KMS-11 (cell line): ENCODE results near the gene ABAT.

ENCODE experiments used
- H2AFZ ChIP-seq: fragments of 200-600 bp; sonication (generic); 2 replicates; pipeline ENCODE4 v1.6.1; 2016; ENCODE audit warnings: antibody characterized with exemption, mixed run types, low read depth
- H3K27ac ChIP-seq: fragments of 200-600 bp; sonication (generic); 2 replicates; pipeline ENCODE4 v1.6.1; 2016; ENCODE audit warnings: mild to moderate bottlenecking, mixed run types
- H3K27me3 ChIP-seq: fragments of 200-600 bp; sonication (generic); 2 replicates; pipeline ENCODE4 v1.6.1; 2017; ENCODE audit warnings: mild to moderate bottlenecking, low read depth, mixed run types, moderate library complexity; ENCODE audit not compliant: insufficient read depth
- H3K36me3 ChIP-seq: fragments of 200-600 bp; sonication (generic); 2 replicates; pipeline ENCODE4 v1.6.1; 2017; ENCODE audit warnings: mild to moderate bottlenecking, mixed run types; ENCODE audit not compliant: insufficient read depth
- H3K4me1 ChIP-seq: fragments of 200-600 bp; sonication (generic); 2 replicates; pipeline ENCODE4 v1.6.1; 2016; ENCODE audit warnings: mild to moderate bottlenecking, low read depth, mixed run types; ENCODE audit not compliant: poor library complexity, severe bottlenecking
- H3K4me2 ChIP-seq: fragments of 200-600 bp; sonication (generic); 2 replicates; pipeline ENCODE4 v1.7.0; 2016; ENCODE audit warnings: mild to moderate bottlenecking, mixed run types
- H3K4me3 ChIP-seq: fragments of 200-600 bp; sonication (generic); IDR thresholded peaks from 2 replicates; pipeline ENCODE4 v1.6.1; 2017; ENCODE audit warnings: low read depth, low read length, mixed read lengths; ENCODE audit not compliant: insufficient read depth
- H3K79me2 ChIP-seq: fragments of 200-600 bp; sonication (generic); 2 replicates; pipeline ENCODE4 v1.6.1; 2016; ENCODE audit warnings: low read depth, mixed run types; ENCODE audit not compliant: insufficient read depth
- H3K9ac ChIP-seq: fragments of 200-600 bp; sonication (generic); 2 replicates; pipeline ENCODE4 v1.6.1; 2016; ENCODE audit warnings: mild to moderate bottlenecking, mixed run types
- H4K20me1 ChIP-seq: fragments of 200-600 bp; sonication (generic); 2 replicates; pipeline ENCODE4 v1.6.1; 2016; ENCODE audit warnings: mild to moderate bottlenecking, mixed run types; ENCODE audit not compliant: insufficient read depth
- CTCF ChIP-seq: fragments of 200-600 bp; sonication (generic); conservative IDR thresholded peaks from 2 replicates; pipeline ENCODE4 v1.6.1; 2017; ENCODE audit warnings: low read depth, mild to moderate bottlenecking, antibody characterized with exemption, low read length, moderate library complexity, mixed read lengths

Gene ABAT

GRCh38 chr16:8762254-8762653 is 87.8 kb downstream of the ABAT start:
- Histone ChIP-seq H3K4me1 (no peaks in the 10 kb centered on the region), H4K20me1 (no peaks in the 10 kb centered on the region), H3K9ac (no peak overlapping the region), H3K4me3 (no peak overlapping the region), H3K4me2 (no peak overlapping the region), H3K79me2 (no peaks in the 10 kb centered on the region), H3K27ac (no peak overlapping the region), H2AFZ (no peak overlapping the region), H3K27me3 (no peaks in the 10 kb centered on the region), H3K36me3 (no peaks in the 10 kb centered on the region)
- TF ChIP-seq CTCF = no peak

DNA sequence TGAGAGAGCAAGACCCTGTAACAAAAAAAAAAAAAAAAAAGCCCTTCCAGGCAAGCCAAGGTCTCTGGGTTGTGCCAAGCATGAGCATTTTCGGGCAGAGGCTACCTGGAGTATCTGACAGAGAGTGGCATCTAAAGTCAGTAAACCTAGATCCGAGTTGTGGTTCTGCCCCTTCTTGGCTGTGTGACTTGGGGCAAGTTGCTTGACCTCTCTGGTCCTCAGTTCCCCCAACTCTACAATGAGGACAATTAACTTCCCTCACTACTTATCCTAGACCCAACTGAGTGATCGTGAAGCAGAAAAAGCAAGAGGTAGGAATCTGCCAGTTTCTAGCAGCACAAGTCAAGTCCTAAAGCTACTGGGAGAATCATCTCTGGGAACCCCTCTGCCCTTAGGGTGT is 88.7 kb downstream of the ABAT start:
- H3K27me3 ChIP-seq = no peaks in the 10 kb centered on the region
- TF ChIP-seq CTCF = no peak
- no peak overlapping the region for H3K4me2 ChIP-seq
- no peaks in the 10 kb centered on the region for H3K36me3 ChIP-seq
- no peak overlapping the region for H2AFZ ChIP-seq
- no peaks in the 10 kb centered on the region for H3K4me1 ChIP-seq
- no peaks in the 10 kb centered on the region for H3K79me2 ChIP-seq
- no peaks in the 10 kb centered on the region for H4K20me1 ChIP-seq
- no peak overlapping the region for H3K27ac ChIP-seq
- no peak overlapping the region for H3K9ac ChIP-seq
- H3K4me3 ChIP-seq = no peak overlapping the region

DNA sequence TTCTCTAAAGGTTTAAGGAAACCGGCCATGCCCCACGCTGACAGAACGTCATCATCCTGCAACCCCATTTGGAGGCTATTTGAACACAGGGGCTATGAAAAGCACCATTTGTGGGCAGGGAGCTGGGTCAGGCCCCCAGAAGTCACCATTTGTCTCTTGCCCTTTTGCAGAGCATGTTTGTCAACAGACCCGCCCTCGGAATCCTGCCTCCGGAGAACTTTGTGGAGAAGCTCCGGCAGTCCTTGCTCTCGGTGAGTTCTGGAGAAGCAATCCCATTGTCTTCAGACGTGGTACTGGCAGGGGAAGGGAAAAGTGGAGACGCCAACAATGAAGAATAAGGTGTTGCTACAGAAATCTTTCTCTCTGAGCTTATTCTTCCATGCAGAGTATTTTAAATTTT is 89.5 kb downstream of the ABAT start:
- no peak for TF ChIP-seq CTCF
- H3K79me2 ChIP-seq = no peaks in the 10 kb centered on the region
- no peaks in the 10 kb centered on the region for H3K4me1 ChIP-seq
- H4K20me1 ChIP-seq = no peaks in the 10 kb centered on the region
- no peak overlapping the region for H3K9ac ChIP-seq
- H3K4me2 ChIP-seq = no peak overlapping the region
- H3K4me3 ChIP-seq = no peak overlapping the region
- no peaks in the 10 kb centered on the region for H3K27me3 ChIP-seq
- no peak overlapping the region for H3K27ac ChIP-seq
- no peak overlapping the region for H2AFZ ChIP-seq
- H3K36me3 ChIP-seq = no peaks in the 10 kb centered on the region

DNA sequence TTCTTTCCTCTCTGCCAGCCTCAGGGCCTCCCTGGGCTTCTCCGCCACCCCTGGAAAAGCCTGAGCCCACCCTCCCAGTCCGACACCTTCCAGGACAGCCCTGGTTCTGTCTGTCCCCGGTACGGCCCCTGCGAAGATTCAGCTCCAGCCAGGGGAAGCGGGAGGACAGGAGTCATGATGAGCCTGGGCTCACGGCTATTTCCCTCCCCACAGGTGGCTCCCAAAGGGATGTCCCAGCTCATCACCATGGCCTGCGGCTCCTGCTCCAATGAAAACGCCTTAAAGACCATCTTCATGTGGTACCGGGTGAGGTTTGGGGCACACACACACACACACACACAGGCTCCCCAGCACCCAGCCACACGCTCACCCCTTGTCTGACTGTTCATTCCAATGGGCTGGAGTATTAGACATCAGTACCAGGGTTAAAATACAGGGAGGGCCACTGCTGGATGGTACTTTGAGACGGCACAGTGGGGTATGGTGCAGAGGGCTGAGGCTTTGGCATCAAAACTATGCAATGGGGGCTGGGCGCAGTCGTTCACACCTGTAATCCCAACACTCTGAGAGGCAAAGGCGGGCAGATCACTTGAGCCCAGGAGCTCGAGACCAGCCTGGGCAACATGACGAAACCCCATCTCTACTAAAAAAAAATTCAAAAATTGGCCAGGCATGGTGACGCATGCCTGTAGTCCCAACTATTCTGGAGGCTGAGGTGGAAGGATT is 90.3 kb downstream of the ABAT start:
- Histone ChIP-seq H3K9ac (no peak overlapping the region), H3K79me2 (no peaks in the 10 kb centered on the region), H3K36me3 (no peaks in the 10 kb centered on the region), H3K27me3 (no peaks in the 10 kb centered on the region), H3K4me2 (no peak overlapping the region), H2AFZ (no peak overlapping the region), H3K27ac (no peak overlapping the region), H3K4me1 (no peaks in the 10 kb centered on the region), H4K20me1 (no peaks in the 10 kb centered on the region), H3K4me3 (no peak overlapping the region)
- TF ChIP-seq CTCF = no peak
